ENCODE results near the gene ANKRD28.

The ANKRD28 gene

DNA sequence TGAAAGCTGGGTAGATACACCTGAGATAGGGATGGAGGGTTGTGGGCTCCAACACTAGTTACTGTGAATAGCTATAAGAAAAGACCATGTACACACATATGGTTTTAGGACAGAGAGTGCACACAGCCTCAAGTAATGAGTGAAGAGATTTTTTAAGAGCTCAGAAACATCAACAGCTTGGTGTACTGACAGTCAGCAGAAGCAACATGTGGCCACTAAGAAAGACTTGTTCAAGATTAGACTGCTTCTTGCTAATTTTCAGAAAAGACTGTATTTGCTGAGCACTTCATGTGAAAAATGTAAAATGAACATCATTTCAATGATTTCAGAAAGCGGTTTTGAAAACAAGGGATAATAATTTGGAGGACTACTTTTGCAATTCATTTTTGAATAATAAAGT is 10.3 kb downstream of the ANKRD28 start:
- Histone ChIP-seq H3K27me3 (replicated peaks) (no peaks in the 10 kb centered on the region), H3K27ac (no peak overlapping the region), H3K36me3 (replicated peaks) (peaks cover 13% of the 10 kb centered on the region), H3K4me3 (ENCODE audit: low read depth, low read length) (no peak overlapping the region)
- in situ Hi-C loops (cut with HindIII; ENCODE audit: low pct_ligation_motif_present, low sequenced_read_pairs): loop anchor here (25.0 kb wide), 1 partner anchor 150 kb away; no protein-coding TSS in a partner anchor
- DNase-seq: no peak
- TF ChIP-seq, protein P1, sequence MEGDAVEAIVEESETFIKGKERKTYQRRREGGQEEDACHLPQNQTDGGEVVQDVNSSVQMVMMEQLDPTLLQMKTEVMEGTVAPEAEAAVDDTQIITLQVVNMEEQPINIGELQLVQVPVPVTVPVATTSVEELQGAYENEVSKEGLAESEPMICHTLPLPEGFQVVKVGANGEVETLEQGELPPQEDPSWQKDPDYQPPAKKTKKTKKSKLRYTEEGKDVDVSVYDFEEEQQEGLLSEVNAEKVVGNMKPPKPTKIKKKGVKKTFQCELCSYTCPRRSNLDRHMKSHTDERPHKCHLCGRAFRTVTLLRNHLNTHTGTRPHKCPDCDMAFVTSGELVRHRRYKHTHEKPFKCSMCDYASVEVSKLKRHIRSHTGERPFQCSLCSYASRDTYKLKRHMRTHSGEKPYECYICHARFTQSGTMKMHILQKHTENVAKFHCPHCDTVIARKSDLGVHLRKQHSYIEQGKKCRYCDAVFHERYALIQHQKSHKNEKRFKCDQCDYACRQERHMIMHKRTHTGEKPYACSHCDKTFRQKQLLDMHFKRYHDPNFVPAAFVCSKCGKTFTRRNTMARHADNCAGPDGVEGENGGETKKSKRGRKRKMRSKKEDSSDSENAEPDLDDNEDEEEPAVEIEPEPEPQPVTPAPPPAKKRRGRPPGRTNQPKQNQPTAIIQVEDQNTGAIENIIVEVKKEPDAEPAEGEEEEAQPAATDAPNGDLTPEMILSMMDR (IDR thresholded peaks at IDR 0.05; ENCODE audit: low read depth, low read length, missing control alignments): no peak

DNA sequence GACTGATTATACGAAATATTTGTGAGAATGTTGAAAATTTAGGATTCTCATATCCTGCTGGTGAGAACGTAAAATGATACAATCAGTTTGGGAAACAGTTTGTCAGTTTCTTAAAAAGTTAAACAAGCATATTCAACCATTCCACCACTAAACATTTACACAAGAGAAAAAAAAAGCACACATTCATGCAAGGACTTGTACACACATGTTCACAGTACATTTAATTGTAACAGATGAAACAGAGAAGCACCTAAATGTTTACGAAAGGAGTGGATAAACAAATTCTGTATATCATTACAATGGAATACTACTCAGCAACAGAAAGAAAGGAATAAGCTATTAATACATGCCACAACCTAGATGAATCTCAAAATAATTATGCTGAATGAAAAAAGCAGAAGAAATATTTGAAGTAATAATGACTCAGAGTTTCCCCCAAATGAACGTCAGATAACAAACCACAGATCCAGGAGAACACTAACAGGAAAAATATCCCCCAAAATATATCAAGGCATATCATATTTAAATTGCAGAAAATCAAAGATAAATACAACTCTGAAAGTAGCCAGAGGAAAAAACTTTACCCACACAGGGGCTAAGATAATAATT is 14.3 kb downstream of the ANKRD28 start:
- Histone ChIP-seq H3K27ac (peak overlapping the region; percentile 63), H3K27me3 (replicated peaks) (no peaks in the 10 kb centered on the region), H3K4me3 (ENCODE audit: low read depth, low read length) (no peak overlapping the region), H3K36me3 (replicated peaks) (peaks cover 4% of the 10 kb centered on the region)
- no peak for DNase-seq
- in situ Hi-C loops (cut with HindIII; ENCODE audit: low pct_ligation_motif_present, low sequenced_read_pairs): loop anchor here (25.0 kb wide), 1 partner anchor 146 kb away; no protein-coding TSS in a partner anchor
- TF ChIP-seq, protein P1 (IDR thresholded peaks at IDR 0.05; ENCODE audit: low read depth, low read length, missing control alignments): no peak

DNA sequence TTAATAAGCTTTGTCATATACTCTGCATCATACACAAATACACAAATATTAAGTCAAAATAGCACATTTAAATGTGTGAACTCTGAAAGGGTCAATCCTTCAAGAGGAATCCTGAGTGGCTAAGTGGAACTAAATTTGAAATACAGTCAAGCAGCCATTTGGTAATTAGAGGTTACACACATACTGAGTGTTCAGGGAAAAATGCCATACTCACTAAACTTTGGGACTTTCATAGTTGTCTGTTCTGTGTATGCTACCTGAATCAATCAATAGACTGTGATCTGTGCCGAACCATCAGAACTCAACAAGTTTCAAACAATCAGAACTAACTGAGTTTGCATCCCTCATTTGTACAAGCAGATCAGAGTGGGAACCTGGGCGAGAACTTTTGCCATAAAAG is 15.3 kb downstream of the ANKRD28 start:
- H3K27me3 ChIP-seq (replicated peaks): no peaks in the 10 kb centered on the region
- in situ Hi-C loops (cut with HindIII; ENCODE audit: low pct_ligation_motif_present, low sequenced_read_pairs): loop anchor here (25.0 kb wide), 1 partner anchor 145 kb away; no protein-coding TSS in a partner anchor
- TF ChIP-seq, protein P1 (IDR thresholded peaks at IDR 0.05; ENCODE audit: low read depth, low read length, missing control alignments): no peak
- H3K36me3 ChIP-seq (replicated peaks): peaks cover 4% of the 10 kb centered on the region
- H3K27ac ChIP-seq: peak overlapping the region; percentile 63
- H3K4me3 ChIP-seq (ENCODE audit: low read depth, low read length): no peak overlapping the region
- no peak for DNase-seq

DNA sequence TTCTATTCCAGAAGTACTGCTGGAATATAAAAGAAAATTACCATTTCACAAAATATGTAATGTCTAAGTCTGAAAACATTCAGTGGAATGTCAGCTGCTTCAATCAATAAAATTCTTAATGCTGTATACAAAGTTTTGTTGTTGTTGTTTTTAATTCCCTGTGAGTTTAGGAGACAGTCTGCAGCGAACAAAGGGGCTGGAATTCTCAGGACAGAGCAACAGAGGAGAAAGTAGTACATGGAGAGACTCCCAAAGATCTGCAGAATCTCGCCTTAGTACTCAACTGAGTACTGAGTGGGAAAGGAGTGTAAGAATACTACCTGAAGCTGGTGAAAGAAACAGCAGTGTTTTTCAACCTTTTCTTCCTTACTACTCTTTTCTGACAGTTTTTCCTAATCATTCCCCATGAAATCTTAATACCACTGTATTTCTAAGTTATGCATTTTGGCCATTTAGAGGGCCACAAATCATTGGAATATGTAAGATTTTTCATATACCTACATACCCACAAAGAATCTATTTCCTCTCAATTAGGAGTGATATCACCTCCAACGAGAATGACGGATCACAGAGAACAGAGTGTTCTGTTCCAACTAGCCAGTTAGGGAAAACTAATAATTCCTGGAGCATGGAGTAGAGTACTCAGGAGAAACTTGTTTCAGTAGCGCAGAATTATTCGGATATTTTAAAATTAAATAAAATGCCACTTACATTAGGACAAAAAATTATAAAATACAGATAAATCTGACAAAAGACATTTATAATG is 16.0 kb downstream of the ANKRD28 start:
- no peak overlapping the region for H3K4me3 ChIP-seq (ENCODE audit: low read depth, low read length)
- H3K36me3 ChIP-seq (replicated peaks): no peaks in the 10 kb centered on the region
- DNase-seq: no peak
- TF ChIP-seq, protein P1 (IDR thresholded peaks at IDR 0.05; ENCODE audit: low read depth, low read length, missing control alignments): no peak
- H3K27ac ChIP-seq: peak overlapping the region; percentile 63
- in situ Hi-C loops (cut with HindIII; ENCODE audit: low pct_ligation_motif_present, low sequenced_read_pairs): loop anchor here (25.0 kb wide), 1 partner anchor 145 kb away; no protein-coding TSS in a partner anchor
- H3K27me3 ChIP-seq (replicated peaks): no peaks in the 10 kb centered on the region

DNA sequence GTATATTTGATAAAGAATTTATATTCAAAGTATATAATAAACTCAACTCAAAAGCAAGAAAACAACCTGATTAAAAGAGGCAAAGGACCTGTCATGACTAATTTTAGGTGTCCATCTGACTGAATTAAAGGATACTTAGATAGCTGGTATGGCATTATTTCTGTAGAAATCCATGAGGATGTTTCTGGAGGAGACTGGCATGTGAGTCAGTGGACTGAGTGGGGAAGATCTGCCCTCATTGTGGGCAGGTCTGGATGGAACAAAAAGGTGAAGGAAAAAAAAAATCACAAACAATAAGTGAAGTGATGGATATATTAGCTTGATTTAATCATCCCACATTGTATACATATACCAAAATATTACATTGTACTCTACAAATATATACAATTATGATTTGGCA is 16.6 kb downstream of the ANKRD28 start:
- TF ChIP-seq, protein P1 (IDR thresholded peaks at IDR 0.05; ENCODE audit: low read depth, low read length, missing control alignments): no peak
- no peaks in the 10 kb centered on the region for H3K36me3 ChIP-seq (replicated peaks)
- no peaks in the 10 kb centered on the region for H3K27me3 ChIP-seq (replicated peaks)
- no peak overlapping the region for H3K27ac ChIP-seq
- H3K4me3 ChIP-seq (ENCODE audit: low read depth, low read length): no peak overlapping the region
- in situ Hi-C loops (cut with HindIII; ENCODE audit: low pct_ligation_motif_present, low sequenced_read_pairs): loop anchor here (25.0 kb wide), 1 partner anchor 144 kb away; no protein-coding TSS in a partner anchor
- no peak for DNase-seq
